NCI-H2196 treated with DMSO at 0.1 percent for 48 hours (cell line): Measurements from ENCODE around the gene AVPR2.

Experiments
- DNase-seq: peaks from one replicate; lab custom pipeline; 2025; ENCODE audit not compliant: unreplicated experiment; lab: John Stamatoyannopoulos, UW

The AVPR2 gene

GRCh38 chrX:153930011-153930910, 25.8 kb downstream of the AVPR2 start:
- DNase-seq: no peak

- DNase-seq: no peak
These were observed 26.7 kb downstream of the AVPR2 start for GRCh38 chrX:153931151-153931550.

- no peak for DNase-seq
These were observed 27.3 kb downstream of the AVPR2 start for GRCh38 chrX:153931748-153932147.

- DNase-seq: no peak
These were observed 27.9 kb downstream of the AVPR2 start for GRCh38 chrX:153932220-153932915.

- DNase-seq: no peak
These were observed 29.3 kb downstream of the AVPR2 start for GRCh38 chrX:153933748-153934147.

- no peak for DNase-seq
These were observed 29.8 kb downstream of the AVPR2 start for GRCh38 chrX:153934148-153934761.

GRCh38 chrX:153934762-153935325, 30.4 kb downstream of the AVPR2 start, which contains the start of gene NAA10:
TSS of gene NAA10 (minus strand) at chrX:153935037. CDS start at chrX:153934904, 133 bp downstream.
- peak; percentile 56 for DNase-seq

GRCh38 chrX:153935326-153935851, 30.9 kb downstream of the AVPR2 start:
- no peak for DNase-seq

- no peak for DNase-seq
These were observed 32.6 kb downstream of the AVPR2 start for GRCh38 chrX:153937056-153937455.

- no peak for DNase-seq
These were observed 33.8 kb downstream of the AVPR2 start for GRCh38 chrX:153938226-153938786.

- DNase-seq: no peak
These were observed 35.1 kb downstream of the AVPR2 start for GRCh38 chrX:153939573-153939972.

GRCh38 chrX:153941336-153942252, 37.1 kb downstream of the AVPR2 start:
- DNase-seq: no peak

- DNase-seq: no peak
These were observed 39.8 kb downstream of the AVPR2 start, which contains the start of gene RENBP for GRCh38 chrX:153944140-153944799. TSS of gene RENBP (minus strand) at chrX:153944643. CDS start at chrX:153944610, 33 bp downstream.

GRCh38 chrX:153944800-153945150, 40.3 kb downstream of the AVPR2 start:
- no peak for DNase-seq

- no peak for DNase-seq
These were observed 41.8 kb downstream of the AVPR2 start for GRCh38 chrX:153945956-153946943.

- DNase-seq: peak; percentile 31
These were observed 42.7 kb downstream of the AVPR2 start for GRCh38 chrX:153947009-153947769.

GRCh38 chrX:153948002-153948466, 43.6 kb downstream of the AVPR2 start:
- no peak for DNase-seq
